ACC112 (cell line): ENCODE data around the gene RRP12.
"Not testable (repeated sequence)": the region's sequence is repeated elsewhere in the genome, so short reads cannot be mapped to it uniquely, and the experiment has no call there.

Source experiments
- H2AFZ ChIP-seq: fragments of 200-600 bp; sonication (generic); one replicate; pipeline ENCODE4 v1.6.0; 2017; ENCODE audit warnings: antibody characterized with exemption, low read length; ENCODE audit not compliant: unreplicated experiment
- H3K27ac ChIP-seq: fragments of 200-600 bp; sonication (generic); 2 replicates; pipeline ENCODE4 v1.5.1; 2014; ENCODE audit warnings: low read depth, mild to moderate bottlenecking, antibody characterized with exemption, low read length, moderate library complexity
- H3K27me3 ChIP-seq: fragments of 200-600 bp; sonication (generic); 2 replicates; pipeline ENCODE4 v1.6.1; 2014; ENCODE audit warnings: mild to moderate bottlenecking, antibody characterized with exemption, low read length, moderate library complexity, mixed read lengths; ENCODE audit not compliant: insufficient read depth
- H3K36me3 ChIP-seq: fragments of 200-600 bp; sonication (generic); 2 replicates; pipeline ENCODE4 v1.6.1; 2016; ENCODE audit warnings: mild to moderate bottlenecking, antibody characterized with exemption, low read length, moderate library complexity, mixed read lengths; ENCODE audit not compliant: insufficient read depth
- H3K4me1 ChIP-seq: fragments of 200-600 bp; sonication (generic); one replicate; pipeline ENCODE4 v1.6.1; 2016; ENCODE audit warnings: low read length, mixed read lengths; ENCODE audit not compliant: insufficient read depth, unreplicated experiment, control insufficient read depth
- H3K4me3 ChIP-seq: fragments of 200-600 bp; sonication (generic); 2 replicates; pipeline ENCODE4 v1.5.1; 2014; ENCODE audit warnings: mild to moderate bottlenecking, low read depth, low read length
- H3K79me2 ChIP-seq: fragments of 200-600 bp; sonication (generic); one replicate; pipeline ENCODE4 v1.6.0; 2016; ENCODE audit warnings: low read length; ENCODE audit not compliant: control insufficient read depth, unreplicated experiment, insufficient read depth

RRP12 gene

GRCh38 chr10:97356918-97357317, 44.2 kb downstream of the RRP12 start:
- Histone ChIP-seq H3K36me3 (no peaks in the 10 kb centered on the region), H3K4me1 (no peaks in the 10 kb centered on the region), H3K27ac (no peak overlapping the region), H3K79me2 (no peaks in the 10 kb centered on the region), H2AFZ (no peak overlapping the region), H3K4me3 (no peak overlapping the region), H3K27me3 (no peaks in the 10 kb centered on the region)

- H2AFZ ChIP-seq, result no peak overlapping the region
- H3K36me3 ChIP-seq, result no peaks in the 10 kb centered on the region
- H3K4me1 ChIP-seq, result no peaks in the 10 kb centered on the region
- no peak overlapping the region for H3K4me3 ChIP-seq
- no peaks in the 10 kb centered on the region for H3K79me2 ChIP-seq
- H3K27me3 ChIP-seq, result no peaks in the 10 kb centered on the region
- no peak overlapping the region for H3K27ac ChIP-seq
These were observed 44.7 kb downstream of the RRP12 start for GRCh38 chr10:97356318-97356914.

- Histone ChIP-seq H3K4me1 (no peaks in the 10 kb centered on the region), H3K79me2 (no peaks in the 10 kb centered on the region), H3K4me3 (no peak overlapping the region), H3K27me3 (no peaks in the 10 kb centered on the region), H3K36me3 (no peaks in the 10 kb centered on the region), H3K27ac (no peak overlapping the region), H2AFZ (no peak overlapping the region)
These were observed 45.6 kb downstream of the RRP12 start for GRCh38 chr10:97355571-97355975.

- Histone ChIP-seq H2AFZ (no peak overlapping the region), H3K4me1 (no peaks in the 10 kb centered on the region), H3K27me3 (no peaks in the 10 kb centered on the region), H3K27ac (no peak overlapping the region), H3K4me3 (no peak overlapping the region), H3K79me2 (no peaks in the 10 kb centered on the region), H3K36me3 (no peaks in the 10 kb centered on the region)
These were observed 47.2 kb downstream of the RRP12 start for GRCh38 chr10:97353945-97354344.

- H3K79me2 ChIP-seq, result no peaks in the 10 kb centered on the region
- H2AFZ ChIP-seq, result no peak overlapping the region
- H3K4me1 ChIP-seq, result no peaks in the 10 kb centered on the region
- no peak overlapping the region for H3K4me3 ChIP-seq
- H3K27me3 ChIP-seq, result no peaks in the 10 kb centered on the region
- no peak overlapping the region for H3K27ac ChIP-seq
- H3K36me3 ChIP-seq, result no peaks in the 10 kb centered on the region
These were observed 51.2 kb downstream of the RRP12 start for GRCh38 chr10:97349752-97350513.

- no peak overlapping the region for H2AFZ ChIP-seq
- no peaks in the 10 kb centered on the region for H3K79me2 ChIP-seq
- no peaks in the 10 kb centered on the region for H3K4me1 ChIP-seq
- H3K27ac ChIP-seq, result no peak overlapping the region
- no peaks in the 10 kb centered on the region for H3K27me3 ChIP-seq
- H3K4me3 ChIP-seq, result no peak overlapping the region
- no peaks in the 10 kb centered on the region for H3K36me3 ChIP-seq
These were observed 53.8 kb downstream of the RRP12 start for GRCh38 chr10:97347317-97347716.

GRCh38 chr10:97343664-97344063, 57.5 kb downstream of the RRP12 start:
- H2AFZ ChIP-seq, H3K4me1 ChIP-seq, H3K4me3 ChIP-seq, H3K36me3 ChIP-seq, H3K27ac ChIP-seq, H3K27me3 ChIP-seq, H3K79me2 ChIP-seq: not testable (repeated sequence)

GRCh38 chr10:97341416-97341815, 59.7 kb downstream of the RRP12 start:
- peaks cover 8% of the 10 kb centered on the region for H3K4me1 ChIP-seq
- no peaks in the 10 kb centered on the region for H3K79me2 ChIP-seq
- peaks cover 14% of the 10 kb centered on the region for H3K27me3 ChIP-seq
- H3K27ac ChIP-seq, result no peak overlapping the region
- H3K4me3 ChIP-seq, result no peak overlapping the region
- no peak overlapping the region for H2AFZ ChIP-seq
- no peaks in the 10 kb centered on the region for H3K36me3 ChIP-seq

- peaks cover 8% of the 10 kb centered on the region for H3K4me1 ChIP-seq
- H3K36me3 ChIP-seq, result no peaks in the 10 kb centered on the region
- H3K79me2 ChIP-seq, result no peaks in the 10 kb centered on the region
- no peak overlapping the region for H3K27ac ChIP-seq
- H3K27me3 ChIP-seq, result peaks cover 26% of the 10 kb centered on the region
- no peak overlapping the region for H2AFZ ChIP-seq
- no peak overlapping the region for H3K4me3 ChIP-seq
These were observed 63.1 kb downstream of the RRP12 start for GRCh38 chr10:97338041-97338440.

GRCh38 chr10:97336942-97337831, 64.0 kb downstream of the RRP12 start:
- H3K79me2 ChIP-seq, result peaks cover 6% of the 10 kb centered on the region
- no peaks in the 10 kb centered on the region for H3K36me3 ChIP-seq
- H3K27ac ChIP-seq, result no peak overlapping the region
- H3K4me3 ChIP-seq, result no peak overlapping the region
- H3K27me3 ChIP-seq, result peaks cover 26% of the 10 kb centered on the region
- H2AFZ ChIP-seq, result no peak overlapping the region
- peaks cover 8% of the 10 kb centered on the region for H3K4me1 ChIP-seq
